Prostate gland (tissue), 2 donors: ENCODE measurements around the gene ZNF212. TPM values are rescaled to one million over a fixed set of nuclear protein-coding genes. Genes with fewer than 3 reads are reported as not detected.

Experiments used
- DNase-seq: peaks from one replicate; pipeline ENCODE4 v3.0.0-alpha.2; 2019; ENCODE audit warnings: low spot score
- H3K27ac ChIP-seq, 2 donors: fragments of 200-600 bp; sonication (generic); 2 replicates each; pipeline ENCODE4 v1.5.1; 2017 to 2019
- H3K27me3 ChIP-seq: fragments of 200-600 bp; sonication (generic); replicated peaks from 2 replicates; pipeline ENCODE4 v1.5.1; 2019; ENCODE audit not compliant: insufficient read depth
- H3K36me3 ChIP-seq, 2 donors: fragments of 200-600 bp; sonication (generic); 1 replicate in 1 of 2; 2 replicates in 1 of 2; pipeline versions ENCODE4 v1.5.1 to v1.8.1; 2017 to 2019
- H3K4me1 ChIP-seq: fragments of 200-600 bp; sonication (generic); replicated peaks from 2 replicates; pipeline ENCODE4 v1.5.1; 2019
- H3K4me3 ChIP-seq, 2 donors: fragments of 200-600 bp; sonication (generic); 2 replicates each; pipeline ENCODE4 v1.5.1; 2017 to 2019
- H3K9me3 ChIP-seq: fragments of 200-600 bp; sonication (generic); 2 replicates; pipeline ENCODE4 v1.5.1; 2017
- CTCF ChIP-seq, 4 experiments: fragments of 200-600 bp in 2 of 4; fragments of 450-650 bp in 2 of 4; sonication (generic) in 2 of 4; IDR thresholded peaks; 1 replicate in 3 of 4; 2 replicates in 1 of 4; pipeline ENCODE4 v1.5.1; 2016 to 2019; ENCODE audit warnings: antibody characterized with exemption in 4 of 4, mild to moderate bottlenecking in 2 of 4, moderate library complexity in 2 of 4
- POLR2A ChIP-seq: fragments of 450-650 bp; IDR thresholded peaks from one replicate; pipeline ENCODE4 v1.6.1; 2016; ENCODE audit warnings: antibody characterized with exemption, mild to moderate bottlenecking
- POLR2AphosphoS5 ChIP-seq: sonication (generic); formaldehyde crosslinking; IDR thresholded peaks from one replicate; pipeline ENCODE4 v1.6.1; 2017; ENCODE audit warnings: antibody characterized with exemption
- WGBS: methylation state at CpG from one replicate; pipeline ENCODE4 v1.1.5; 2018; 5-methylcytosine and 5-hydroxymethylcytosine counted together
- intact Hi-C: fragments of 100-400 bp; cut with DNase I; formaldehyde crosslinking; loops from one replicate; pipeline ENCODE4 v1.14.2; 2022
- total RNA-seq, 2 donors: library from RNA; depleted of rRNA; stranded (reverse); fragments of >200 nt; gene quantifications; one replicate each; pipeline ENCODE4 v1.1.0, GENCODE V29; 2016

Gene ZNF212
- total RNA-seq, 2 donors from 2014 or later: 8.9 to 15.9 TPM

GRCh38 chr7:149238051-149238450 lies 1.4 kb upstream of the ZNF212 start:
- Histone ChIP-seq H3K27ac (no peak overlapping the region), H3K4me3 (no peak overlapping the region), H3K4me1 (no peaks in the 10 kb centered on the region), H3K27me3 (no peaks in the 10 kb centered on the region), H3K9me3 (no peaks in the 10 kb centered on the region), H3K36me3 (no peaks in the 10 kb centered on the region)
- TF ChIP-seq POLR2A (no peak), POLR2AphosphoS5 (no peak), CTCF (IDR thresholded peaks at IDR 0.05) (no peak)
- intact Hi-C loops: no loop called here
- no peak for DNase-seq
- WGBS: 54% methylated on average over 3 of the region's 3 CpGs

GRCh38 chr7:149240637-149241036 lies 1.2 kb downstream of the ZNF212 start:
- intact Hi-C loops: no loop called here
- WGBS: 66% methylated on average over 5 of the region's 5 CpGs
- no peaks in the 10 kb centered on the region for H3K36me3 ChIP-seq
- no peaks in the 10 kb centered on the region for H3K27me3 ChIP-seq
- no peak overlapping the region for H3K27ac ChIP-seq
- no peak for TF ChIP-seq POLR2A
- TF ChIP-seq POLR2AphosphoS5: no peak
- no peak for TF ChIP-seq CTCF (IDR thresholded peaks at IDR 0.05)
- no peaks in the 10 kb centered on the region for H3K4me1 ChIP-seq
- DNase-seq: no peak
- no peaks in the 10 kb centered on the region for H3K9me3 ChIP-seq
- H3K4me3 ChIP-seq: peak overlapping the region; percentile 89 to 90

GRCh38 chr7:149241696-149242095 lies 2.2 kb downstream of the ZNF212 start:
- no peaks in the 10 kb centered on the region for H3K27me3 ChIP-seq
- H3K9me3 ChIP-seq: no peaks in the 10 kb centered on the region
- no peaks in the 10 kb centered on the region for H3K36me3 ChIP-seq
- TF ChIP-seq CTCF (IDR thresholded peaks at IDR 0.05) (no peak), POLR2A (no peak), POLR2AphosphoS5 (no peak)
- WGBS: 94% methylated on average over 5 of the region's 5 CpGs
- no peaks in the 10 kb centered on the region for H3K4me1 ChIP-seq
- no peak overlapping the region for H3K4me3 ChIP-seq
- no peak for DNase-seq
- intact Hi-C loops: no loop called here
- no peak overlapping the region for H3K27ac ChIP-seq

GRCh38 chr7:149245244-149245643 lies 5.8 kb downstream of the ZNF212 start:
- WGBS: 88% methylated on average over 5 of the region's 5 CpGs
- intact Hi-C loops: no loop called here
- H3K9me3 ChIP-seq: no peaks in the 10 kb centered on the region
- no peak overlapping the region for H3K4me3 ChIP-seq
- TF ChIP-seq POLR2AphosphoS5: no peak
- TF ChIP-seq CTCF (IDR thresholded peaks at IDR 0.05): no peak
- no peak for TF ChIP-seq POLR2A
- H3K36me3 ChIP-seq: no peaks in the 10 kb centered on the region
- DNase-seq: no peak
- H3K27me3 ChIP-seq: no peaks in the 10 kb centered on the region
- H3K27ac ChIP-seq: no peak overlapping the region
- no peaks in the 10 kb centered on the region for H3K4me1 ChIP-seq

- TF ChIP-seq CTCF (IDR thresholded peaks at IDR 0.05): no peak
- TF ChIP-seq POLR2A: no peak
- no peak for TF ChIP-seq POLR2AphosphoS5
- Histone ChIP-seq H3K4me1 (no peaks in the 10 kb centered on the region), H3K4me3 (no peak overlapping the region), H3K27me3 (no peaks in the 10 kb centered on the region), H3K36me3 (no peaks in the 10 kb centered on the region), H3K27ac (no peak overlapping the region), H3K9me3 (no peaks in the 10 kb centered on the region)
- intact Hi-C loops: no loop called here
- DNase-seq: no peak
- WGBS: 84% methylated on average over 5 of the region's 5 CpGs
Observed at GRCh38 chr7:149245744-149246143, 6.3 kb downstream of the ZNF212 start.
